Choroid plexus epithelial cell (primary cell): ENCODE measurements around the gene FAM171A1.
"Not testable (repeated sequence)": the region's sequence is repeated elsewhere in the genome, so short reads cannot be mapped to it uniquely, and the experiment has no call there.

Experiments
- DNase-seq: peaks from one replicate; pipeline ENCODE4 v3.0.0-alpha.2; 2010; ENCODE audit warnings: low read depth
- H3K4me3 ChIP-seq: 2 replicates; pipeline ENCODE4 v1.5.1; 2011; ENCODE audit warnings: low read depth, mild to moderate bottlenecking, control low read depth, low read length, moderate library complexity
- TF ChIP-seq, protein P1 (sequence below): conservative IDR thresholded peaks from 2 replicates; pipeline ENCODE4 v1.5.1; 2011; ENCODE audit warnings: low read depth, mild to moderate bottlenecking, control low read depth, inconsistent platforms, low read length, moderate library complexity

FAM171A1 gene

DNA sequence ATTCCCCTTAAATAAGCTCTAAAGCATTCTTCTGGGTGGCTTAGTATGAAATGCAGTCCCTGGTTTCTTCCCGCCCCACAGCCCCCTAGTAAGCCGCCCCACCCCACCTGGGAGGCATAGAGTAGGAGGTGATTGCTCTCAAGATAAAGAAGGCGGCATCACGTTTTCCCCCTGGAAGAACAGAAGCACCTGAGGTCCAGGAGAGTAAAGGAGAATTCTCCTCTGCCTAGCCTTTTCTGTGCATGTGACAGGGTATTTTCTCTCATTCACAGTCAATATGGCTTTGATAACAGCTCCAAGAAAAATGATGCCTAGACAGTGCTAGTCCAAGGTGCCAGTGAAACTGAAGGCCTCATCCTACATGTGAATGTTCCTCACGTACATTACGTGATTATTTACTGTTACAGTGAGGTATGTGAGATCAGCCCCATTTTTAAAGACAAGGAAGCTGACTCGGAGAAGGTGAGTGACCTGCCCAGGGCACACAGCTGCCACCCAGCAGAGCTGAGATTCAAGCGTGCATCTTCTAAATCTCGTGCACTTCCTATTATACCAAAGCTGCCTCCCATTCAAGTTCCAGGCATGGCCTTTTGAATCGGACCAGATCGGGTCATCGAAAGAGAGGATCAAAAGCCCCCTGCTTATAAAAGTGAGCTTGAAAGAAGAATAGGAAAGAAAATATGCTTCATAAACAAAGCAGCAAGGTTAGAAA is 59.4 kb downstream of the FAM171A1 start:
- H3K4me3 ChIP-seq, result no peak overlapping the region
- no peak for DNase-seq
- TF ChIP-seq, protein P1, sequence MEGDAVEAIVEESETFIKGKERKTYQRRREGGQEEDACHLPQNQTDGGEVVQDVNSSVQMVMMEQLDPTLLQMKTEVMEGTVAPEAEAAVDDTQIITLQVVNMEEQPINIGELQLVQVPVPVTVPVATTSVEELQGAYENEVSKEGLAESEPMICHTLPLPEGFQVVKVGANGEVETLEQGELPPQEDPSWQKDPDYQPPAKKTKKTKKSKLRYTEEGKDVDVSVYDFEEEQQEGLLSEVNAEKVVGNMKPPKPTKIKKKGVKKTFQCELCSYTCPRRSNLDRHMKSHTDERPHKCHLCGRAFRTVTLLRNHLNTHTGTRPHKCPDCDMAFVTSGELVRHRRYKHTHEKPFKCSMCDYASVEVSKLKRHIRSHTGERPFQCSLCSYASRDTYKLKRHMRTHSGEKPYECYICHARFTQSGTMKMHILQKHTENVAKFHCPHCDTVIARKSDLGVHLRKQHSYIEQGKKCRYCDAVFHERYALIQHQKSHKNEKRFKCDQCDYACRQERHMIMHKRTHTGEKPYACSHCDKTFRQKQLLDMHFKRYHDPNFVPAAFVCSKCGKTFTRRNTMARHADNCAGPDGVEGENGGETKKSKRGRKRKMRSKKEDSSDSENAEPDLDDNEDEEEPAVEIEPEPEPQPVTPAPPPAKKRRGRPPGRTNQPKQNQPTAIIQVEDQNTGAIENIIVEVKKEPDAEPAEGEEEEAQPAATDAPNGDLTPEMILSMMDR, result no peak

DNA sequence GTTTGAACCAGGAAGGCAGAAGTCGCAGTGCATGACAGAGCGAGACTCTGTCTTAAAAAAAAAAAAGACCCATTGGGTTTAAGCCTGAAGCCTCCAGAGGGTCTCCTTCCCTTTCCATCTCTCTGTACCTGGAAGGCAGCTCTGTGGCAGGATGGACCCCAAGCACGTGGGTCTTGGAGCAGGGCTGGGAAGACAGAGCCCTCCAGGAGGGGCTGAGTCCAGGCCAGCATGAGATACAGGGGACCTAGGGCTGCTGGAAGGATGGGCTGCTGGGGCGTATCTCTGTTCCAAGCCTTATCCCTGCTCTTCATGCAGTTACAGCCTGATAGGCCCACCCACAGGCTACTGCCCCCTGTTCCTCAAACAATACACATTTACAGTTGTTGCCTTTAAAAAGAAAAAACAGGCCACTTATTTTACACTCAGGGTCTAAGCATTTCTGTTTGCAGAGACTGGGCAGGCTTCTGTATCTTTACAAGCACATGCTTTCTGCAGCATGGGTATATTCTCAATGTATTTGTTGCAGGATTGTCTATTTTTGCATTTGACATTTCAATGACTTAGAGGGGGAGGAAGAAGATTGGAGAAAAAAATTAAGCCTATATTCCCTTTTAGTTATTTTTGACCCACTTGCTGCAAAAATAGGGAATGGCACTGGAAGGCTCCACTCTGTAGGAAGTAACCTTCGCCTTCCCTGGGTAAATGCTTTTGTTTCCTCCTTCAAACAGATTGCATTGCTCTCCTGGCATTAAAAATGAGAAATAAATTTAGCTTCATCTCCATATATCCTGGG is 60.1 kb downstream of the FAM171A1 start:
- no peak overlapping the region for H3K4me3 ChIP-seq
- no peak for DNase-seq
- TF ChIP-seq, protein P1, result no peak

DNA sequence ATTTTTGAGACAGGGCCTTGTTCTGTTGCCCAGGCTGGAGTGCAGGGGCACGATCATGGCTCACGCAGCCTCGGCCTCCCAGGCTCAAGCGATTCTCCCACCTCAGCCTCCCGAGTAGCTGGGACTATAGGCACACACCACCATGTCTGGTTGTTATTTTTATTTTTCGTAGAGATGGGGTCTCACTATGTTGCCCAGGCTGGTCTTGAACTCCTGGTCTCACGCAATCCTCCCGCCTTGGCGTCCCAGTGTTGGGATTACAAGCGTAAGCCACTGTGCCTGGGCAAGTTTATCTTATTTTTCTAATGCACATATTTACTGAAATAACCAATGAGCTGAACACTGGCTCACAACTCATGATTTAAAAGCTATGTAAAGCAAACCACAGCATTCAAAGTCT is 61.9 kb downstream of the FAM171A1 start:
- H3K4me3 ChIP-seq, result no peak overlapping the region
- no peak for DNase-seq
- TF ChIP-seq, protein P1, result no peak

DNA sequence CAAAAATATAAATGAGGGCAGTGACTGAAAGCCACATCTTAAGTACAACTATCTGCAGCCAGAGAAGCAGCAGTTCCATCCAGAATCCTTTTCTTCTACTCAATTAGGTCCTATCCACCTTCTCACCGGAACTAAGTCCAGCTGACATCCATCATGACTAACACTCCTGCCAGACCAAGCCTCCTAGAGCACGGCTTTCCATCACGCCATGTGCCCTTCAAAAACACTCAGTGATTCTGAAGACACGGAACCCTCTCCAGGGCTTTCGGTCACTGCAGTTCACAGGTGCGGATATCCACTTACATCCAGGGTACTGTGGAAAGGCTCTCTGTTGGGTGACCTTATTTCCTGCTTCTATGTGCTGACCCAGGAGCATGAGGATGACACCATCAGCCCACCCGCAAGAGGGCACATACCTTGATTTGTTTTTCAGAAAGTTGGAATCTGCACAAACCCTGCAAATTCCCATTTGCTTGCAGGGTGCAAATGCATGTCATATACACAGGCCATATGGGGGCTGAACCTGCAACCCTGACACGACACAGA is 64.3 kb downstream of the FAM171A1 start:
- TF ChIP-seq, protein P1, result no peak
- H3K4me3 ChIP-seq, result no peak overlapping the region
- no peak for DNase-seq

DNA sequence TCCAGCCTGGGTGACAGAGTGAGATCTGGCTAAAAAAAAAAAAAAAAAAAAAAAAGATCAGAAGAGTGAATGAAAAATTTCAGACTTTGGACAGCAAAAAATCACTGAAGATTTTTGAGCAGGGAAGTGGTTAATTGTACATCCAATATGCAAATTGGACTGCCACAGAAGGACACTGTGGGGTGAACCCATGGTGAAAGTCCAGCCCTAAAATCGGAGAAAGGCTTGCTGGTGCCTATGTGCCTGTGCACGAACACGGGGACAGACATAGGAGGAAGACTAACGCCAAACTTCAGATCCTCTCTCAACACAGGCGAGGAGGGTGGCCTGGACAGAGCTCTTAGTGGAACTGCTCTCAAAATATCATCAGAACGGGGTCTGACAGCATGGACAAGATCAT is 65.5 kb downstream of the FAM171A1 start:
- no peak overlapping the region for H3K4me3 ChIP-seq
- TF ChIP-seq, protein P1, result no peak
- DNase-seq, result no peak

DNA sequence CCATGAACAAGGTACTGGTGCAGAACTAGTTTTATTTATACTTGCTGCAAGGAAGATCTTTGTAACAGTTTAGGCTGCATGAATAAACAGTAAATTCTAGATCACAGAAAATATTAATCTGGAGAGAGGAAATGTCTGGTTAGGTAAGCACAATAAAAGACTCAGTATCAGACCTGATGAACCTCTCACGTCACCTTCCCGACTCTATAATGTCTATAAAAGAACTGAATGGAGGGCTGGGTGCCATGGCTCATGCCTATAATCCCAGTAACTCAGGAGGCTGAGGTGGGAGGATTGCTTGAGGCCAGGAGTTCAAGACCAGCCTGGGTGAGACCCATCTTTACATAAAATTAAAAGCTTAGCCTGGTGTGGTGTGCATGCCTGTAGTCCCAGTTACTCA is 65.9 kb downstream of the FAM171A1 start:
- TF ChIP-seq, protein P1, result no peak
- DNase-seq, result no peak
- H3K4me3 ChIP-seq, result no peak overlapping the region

DNA sequence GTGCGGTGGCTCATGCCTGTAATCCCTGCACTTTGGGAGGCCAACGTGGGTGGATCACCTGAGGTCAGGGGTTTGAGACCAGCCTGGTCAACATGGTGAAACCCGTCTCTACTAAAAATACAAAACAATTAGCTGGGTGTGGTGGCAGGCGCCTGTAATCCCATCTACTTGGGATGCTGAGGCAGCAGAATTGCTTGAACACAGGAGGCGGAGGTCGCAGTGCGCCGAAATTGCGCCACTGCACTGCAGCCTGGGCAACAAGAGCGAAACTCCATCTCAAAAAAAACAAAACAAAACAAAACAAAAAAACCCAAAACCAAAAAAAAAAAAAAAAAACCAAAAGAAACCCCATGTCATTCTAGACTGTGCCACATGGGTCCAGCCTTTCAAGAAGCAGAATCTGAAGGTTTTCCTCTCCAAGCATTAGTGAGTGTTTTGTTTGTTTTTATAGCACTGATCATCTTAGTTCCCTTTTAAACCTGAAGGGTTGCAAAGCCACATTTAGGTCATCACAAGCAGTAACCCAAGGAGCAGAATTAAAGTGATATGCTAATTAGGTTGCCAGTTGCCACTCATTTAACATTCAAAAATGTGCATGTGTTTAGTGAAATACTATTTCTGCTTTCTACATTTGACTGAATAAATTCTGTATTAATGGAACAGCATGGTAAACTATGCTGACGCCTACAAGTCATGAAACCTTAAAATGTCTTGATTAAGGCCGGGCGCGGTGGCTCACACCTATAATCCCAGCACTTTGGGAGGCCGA is 68.7 kb downstream of the FAM171A1 start:
- not testable (repeated sequence) for DNase-seq, H3K4me3 ChIP-seq
